ENCODE results near the gene GARRE1. TPM values are rescaled to one million over a fixed set of nuclear protein-coding genes. Genes with fewer than 3 reads are reported as not detected.

GARRE1 gene
- total and polyA plus RNA-seq, 2 donors (not counting 1 experiment from before 2014, with no cell fraction given) = 7.2 to 10.9 TPM

DNA sequence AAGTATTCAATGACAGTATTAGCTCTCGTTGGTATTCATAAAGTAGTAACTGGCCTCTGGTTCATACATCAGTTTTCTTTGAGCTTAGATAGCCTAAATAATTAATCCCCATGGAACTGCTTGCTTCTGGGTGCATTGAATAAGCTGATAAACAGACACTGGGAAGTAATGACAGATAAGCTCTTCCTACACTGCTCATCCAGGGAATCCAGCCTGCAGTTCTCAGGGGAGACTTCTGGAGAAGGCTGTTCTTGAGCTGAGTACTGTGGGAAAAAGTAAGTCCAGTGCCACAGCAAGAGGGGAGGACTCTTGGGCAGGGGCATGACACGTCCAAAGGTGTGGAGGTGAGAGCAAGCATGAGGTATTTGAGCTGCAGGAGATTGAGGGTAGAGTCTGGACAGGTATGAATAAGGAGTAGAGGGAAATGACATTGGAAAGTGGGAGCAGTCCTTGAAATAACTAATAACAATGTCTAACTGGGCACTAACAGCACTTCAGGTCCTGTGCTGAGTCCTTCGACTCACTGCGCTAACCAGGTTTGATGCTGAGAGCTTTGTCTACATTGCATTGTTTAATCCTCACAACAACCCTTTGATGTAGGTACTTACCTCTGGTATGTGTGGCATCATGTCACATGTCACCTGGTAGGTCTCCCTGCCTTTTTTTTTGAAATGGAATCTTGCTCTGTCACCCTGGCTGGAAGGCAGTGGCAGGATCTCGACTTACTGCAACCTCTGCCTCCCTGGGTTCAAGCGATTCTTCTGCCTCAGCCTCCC is 7.2 kb downstream of the GARRE1 start:
- Histone ChIP-seq H3K27me3 (ENCODE audit: control insufficient read depth, insufficient read depth, low read length) (no peaks in the 10 kb centered on the region), H3K36me3 (ENCODE audit: control insufficient read depth, insufficient read depth, low read length) (no peaks in the 10 kb centered on the region), H3K9ac (ENCODE audit: insufficient read depth, low read length) (no peak overlapping the region), H3K9me3 (ENCODE audit: control insufficient read depth, insufficient read depth, low read depth, low read length) (no peaks in the 10 kb centered on the region), H3K4me2 (ENCODE audit: extremely low read depth, insufficient read depth, low read length) (peak overlapping the region; percentile 88), H3K27ac (ENCODE audit: insufficient read depth, low read length) (no peak overlapping the region), H3K79me2 (ENCODE audit: control insufficient read depth, insufficient read depth, low read length) (peaks cover 16% of the 10 kb centered on the region), H3K4me1 (ENCODE audit: control insufficient read depth, extremely low read depth, insufficient read depth, low read length) (peaks cover 11% of the 10 kb centered on the region), H4K20me1 (ENCODE audit: control insufficient read depth, extremely low read depth, insufficient read depth, low read length) (no peaks in the 10 kb centered on the region), H2AFZ (ENCODE audit: low read length) (no peak overlapping the region), H3K4me3 (replicated peaks in 1 of 4; ENCODE audit: control extremely low read depth in 1 of 4, insufficient read depth in 1 of 4, low read depth in 3 of 4, low read length in 4 of 4) (peak overlapping the region in 1 of 4 experiments; percentile 5)
- TF ChIP-seq EZH2 (IDR thresholded peaks at IDR 0.05; ENCODE audit: low read length, missing control alignments) = no peak
- TF ChIP-seq, protein P1, sequence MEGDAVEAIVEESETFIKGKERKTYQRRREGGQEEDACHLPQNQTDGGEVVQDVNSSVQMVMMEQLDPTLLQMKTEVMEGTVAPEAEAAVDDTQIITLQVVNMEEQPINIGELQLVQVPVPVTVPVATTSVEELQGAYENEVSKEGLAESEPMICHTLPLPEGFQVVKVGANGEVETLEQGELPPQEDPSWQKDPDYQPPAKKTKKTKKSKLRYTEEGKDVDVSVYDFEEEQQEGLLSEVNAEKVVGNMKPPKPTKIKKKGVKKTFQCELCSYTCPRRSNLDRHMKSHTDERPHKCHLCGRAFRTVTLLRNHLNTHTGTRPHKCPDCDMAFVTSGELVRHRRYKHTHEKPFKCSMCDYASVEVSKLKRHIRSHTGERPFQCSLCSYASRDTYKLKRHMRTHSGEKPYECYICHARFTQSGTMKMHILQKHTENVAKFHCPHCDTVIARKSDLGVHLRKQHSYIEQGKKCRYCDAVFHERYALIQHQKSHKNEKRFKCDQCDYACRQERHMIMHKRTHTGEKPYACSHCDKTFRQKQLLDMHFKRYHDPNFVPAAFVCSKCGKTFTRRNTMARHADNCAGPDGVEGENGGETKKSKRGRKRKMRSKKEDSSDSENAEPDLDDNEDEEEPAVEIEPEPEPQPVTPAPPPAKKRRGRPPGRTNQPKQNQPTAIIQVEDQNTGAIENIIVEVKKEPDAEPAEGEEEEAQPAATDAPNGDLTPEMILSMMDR (conservative IDR thresholded peaks at IDR 0.05 in 1 of 2, IDR thresholded peaks at IDR 0.05 in 1 of 2; ENCODE audit: low read depth in 1 of 2, low read length in 2 of 2) = no peak
- DNase-seq (ENCODE audit: low read depth in 2 of 2) = no peak

DNA sequence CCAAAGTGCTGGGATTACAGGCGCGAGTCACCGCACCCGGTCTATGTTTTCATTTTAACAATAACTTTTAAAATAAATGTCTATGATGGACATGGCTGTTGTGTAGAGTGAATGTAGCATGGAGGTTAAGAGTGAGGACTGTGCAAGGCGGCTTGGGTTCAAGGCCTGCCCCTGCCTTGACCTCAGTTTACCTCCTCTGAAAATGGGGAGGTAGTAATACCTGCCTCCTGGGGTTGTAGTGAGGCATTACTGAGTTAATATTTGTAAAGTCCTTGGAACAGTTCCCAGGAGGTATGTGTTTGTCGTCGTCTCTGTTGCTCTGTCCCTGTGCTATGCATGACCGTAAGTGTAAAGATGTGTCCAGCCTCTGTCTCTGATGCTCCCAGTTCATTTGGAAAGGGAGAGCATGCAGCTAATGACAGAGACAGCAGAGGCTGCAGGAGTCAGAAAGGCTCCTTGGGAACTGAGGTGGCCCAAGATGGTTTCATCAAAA is 9.4 kb downstream of the GARRE1 start:
- H4K20me1 ChIP-seq (ENCODE audit: control insufficient read depth, extremely low read depth, insufficient read depth, low read length) = no peaks in the 10 kb centered on the region
- peaks cover 11% of the 10 kb centered on the region for H3K4me1 ChIP-seq (ENCODE audit: control insufficient read depth, extremely low read depth, insufficient read depth, low read length)
- TF ChIP-seq EZH2 (IDR thresholded peaks at IDR 0.05; ENCODE audit: low read length, missing control alignments) = no peak
- TF ChIP-seq, protein P1 (conservative IDR thresholded peaks at IDR 0.05 in 1 of 2, IDR thresholded peaks at IDR 0.05 in 1 of 2; ENCODE audit: low read depth in 1 of 2, low read length in 2 of 2) = no peak
- H3K36me3 ChIP-seq (ENCODE audit: control insufficient read depth, insufficient read depth, low read length) = no peaks in the 10 kb centered on the region
- H2AFZ ChIP-seq (ENCODE audit: low read length) = no peak overlapping the region
- DNase-seq (ENCODE audit: low read depth in 2 of 2) = no peak
- no peaks in the 10 kb centered on the region for H3K9me3 ChIP-seq (ENCODE audit: control insufficient read depth, insufficient read depth, low read depth, low read length)
- no peak overlapping the region for H3K4me3 ChIP-seq (replicated peaks in 1 of 4; ENCODE audit: control extremely low read depth in 1 of 4, insufficient read depth in 1 of 4, low read depth in 3 of 4, low read length in 4 of 4)
- H3K27me3 ChIP-seq (ENCODE audit: control insufficient read depth, insufficient read depth, low read length) = no peaks in the 10 kb centered on the region
- no peak overlapping the region for H3K9ac ChIP-seq (ENCODE audit: insufficient read depth, low read length)
- H3K4me2 ChIP-seq (ENCODE audit: extremely low read depth, insufficient read depth, low read length) = no peak overlapping the region
- H3K27ac ChIP-seq (ENCODE audit: insufficient read depth, low read length) = no peak overlapping the region
- peaks cover 16% of the 10 kb centered on the region for H3K79me2 ChIP-seq (ENCODE audit: control insufficient read depth, insufficient read depth, low read length)

DNA sequence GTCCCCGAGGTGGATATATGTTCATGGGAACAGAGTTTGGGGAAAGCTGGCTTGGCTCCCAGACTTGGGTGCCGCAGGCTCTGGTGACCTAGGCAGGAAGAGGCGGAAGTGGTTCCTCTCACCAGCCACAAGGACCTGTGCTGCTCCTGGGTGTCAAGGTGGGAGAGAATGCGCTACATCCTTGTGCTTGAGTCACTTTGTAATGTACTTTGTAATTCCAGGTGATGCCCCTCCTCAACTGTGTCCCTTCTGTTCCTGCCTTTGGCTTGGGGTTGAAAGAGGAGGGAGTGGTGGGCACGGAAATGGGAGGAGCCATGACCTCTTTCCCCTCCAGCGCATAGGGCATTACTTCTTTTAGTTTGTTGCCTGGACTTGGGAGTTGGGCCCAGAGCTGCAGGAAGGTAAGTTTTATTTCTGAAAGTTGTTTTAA is 10.9 kb downstream of the GARRE1 start:
- Histone ChIP-seq H4K20me1 (ENCODE audit: control insufficient read depth, extremely low read depth, insufficient read depth, low read length) (no peaks in the 10 kb centered on the region), H3K4me3 (replicated peaks in 1 of 4; ENCODE audit: control extremely low read depth in 1 of 4, insufficient read depth in 1 of 4, low read depth in 3 of 4, low read length in 4 of 4) (no peak overlapping the region), H3K27ac (ENCODE audit: insufficient read depth, low read length) (no peak overlapping the region), H3K4me2 (ENCODE audit: extremely low read depth, insufficient read depth, low read length) (no peak overlapping the region), H3K4me1 (ENCODE audit: control insufficient read depth, extremely low read depth, insufficient read depth, low read length) (peaks cover 15% of the 10 kb centered on the region), H3K9me3 (ENCODE audit: control insufficient read depth, insufficient read depth, low read depth, low read length) (no peaks in the 10 kb centered on the region), H3K27me3 (ENCODE audit: control insufficient read depth, insufficient read depth, low read length) (no peaks in the 10 kb centered on the region), H3K36me3 (ENCODE audit: control insufficient read depth, insufficient read depth, low read length) (no peaks in the 10 kb centered on the region), H3K79me2 (ENCODE audit: control insufficient read depth, insufficient read depth, low read length) (peaks cover 17% of the 10 kb centered on the region), H3K9ac (ENCODE audit: insufficient read depth, low read length) (no peak overlapping the region), H2AFZ (ENCODE audit: low read length) (no peak overlapping the region)
- DNase-seq (ENCODE audit: low read depth in 2 of 2) = no peak
- TF ChIP-seq, protein P1 (conservative IDR thresholded peaks at IDR 0.05 in 1 of 2, IDR thresholded peaks at IDR 0.05 in 1 of 2; ENCODE audit: low read depth in 1 of 2, low read length in 2 of 2) = no peak
- TF ChIP-seq EZH2 (IDR thresholded peaks at IDR 0.05; ENCODE audit: low read length, missing control alignments) = no peak

Data from fibroblast of lung (primary cell).